ENCODE measurements around the gene FBLN5. TPM values are rescaled to one million over a fixed set of nuclear protein-coding genes. Genes with fewer than 3 reads are reported as not detected.

FBLN5 gene
- total and polyA plus RNA-seq, 4 donors = 3.9 to 21.8 (median 14.8) TPM

DNA sequence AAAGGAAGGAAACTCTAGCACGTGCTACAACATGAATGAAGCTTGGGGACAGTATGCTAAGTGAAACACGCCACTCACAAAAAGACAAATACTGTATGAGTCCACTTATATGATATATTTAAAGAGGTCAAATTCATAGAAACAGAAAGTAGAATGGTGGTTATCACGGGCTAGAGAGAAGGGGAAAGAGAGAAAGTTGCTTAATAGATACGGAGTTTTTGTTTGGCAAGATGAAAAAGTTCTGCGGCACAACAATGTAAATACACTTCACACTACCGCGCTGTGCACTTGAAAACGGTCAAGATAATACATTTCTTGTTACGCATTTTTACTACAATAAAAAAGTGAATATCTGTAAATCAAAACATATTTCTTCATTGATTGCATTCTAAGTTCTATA lies 37.3 kb downstream of the FBLN5 start:
- no peaks in the 10 kb centered on the region for H3K36me3 ChIP-seq (ENCODE audit: control insufficient read depth in 4 of 4, insufficient read depth in 3 of 4, low read depth in 1 of 4, low read length in 3 of 4)
- H3K4me3 ChIP-seq (ENCODE audit: low read depth in 1 of 3, low read length in 3 of 3) = no peak overlapping the region
- peaks cover 0 to 19% (median 17%) of the 10 kb centered on the region in 4 donors for H3K4me1 ChIP-seq (ENCODE audit: control insufficient read depth in 4 of 4, insufficient read depth in 4 of 4, low read length in 3 of 4)
- no peak for TF ChIP-seq HNF4A (conservative IDR thresholded peaks at IDR 0.05)
- no peak for TF ChIP-seq RXRA (IDR thresholded peaks at IDR 0.05)
- TF ChIP-seq, protein P1, sequence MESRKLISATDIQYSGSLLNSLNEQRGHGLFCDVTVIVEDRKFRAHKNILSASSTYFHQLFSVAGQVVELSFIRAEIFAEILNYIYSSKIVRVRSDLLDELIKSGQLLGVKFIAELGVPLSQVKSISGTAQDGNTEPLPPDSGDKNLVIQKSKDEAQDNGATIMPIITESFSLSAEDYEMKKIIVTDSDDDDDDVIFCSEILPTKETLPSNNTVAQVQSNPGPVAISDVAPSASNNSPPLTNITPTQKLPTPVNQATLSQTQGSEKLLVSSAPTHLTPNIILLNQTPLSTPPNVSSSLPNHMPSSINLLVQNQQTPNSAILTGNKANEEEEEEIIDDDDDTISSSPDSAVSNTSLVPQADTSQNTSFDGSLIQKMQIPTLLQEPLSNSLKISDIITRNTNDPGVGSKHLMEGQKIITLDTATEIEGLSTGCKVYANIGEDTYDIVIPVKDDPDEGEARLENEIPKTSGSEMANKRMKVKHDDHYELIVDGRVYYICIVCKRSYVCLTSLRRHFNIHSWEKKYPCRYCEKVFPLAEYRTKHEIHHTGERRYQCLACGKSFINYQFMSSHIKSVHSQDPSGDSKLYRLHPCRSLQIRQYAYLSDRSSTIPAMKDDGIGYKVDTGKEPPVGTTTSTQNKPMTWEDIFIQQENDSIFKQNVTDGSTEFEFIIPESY (IDR thresholded peaks at IDR 0.05) = no peak
- no peak for TF ChIP-seq JUND (IDR thresholded peaks at IDR 0.05)
- TF ChIP-seq, protein P2, sequence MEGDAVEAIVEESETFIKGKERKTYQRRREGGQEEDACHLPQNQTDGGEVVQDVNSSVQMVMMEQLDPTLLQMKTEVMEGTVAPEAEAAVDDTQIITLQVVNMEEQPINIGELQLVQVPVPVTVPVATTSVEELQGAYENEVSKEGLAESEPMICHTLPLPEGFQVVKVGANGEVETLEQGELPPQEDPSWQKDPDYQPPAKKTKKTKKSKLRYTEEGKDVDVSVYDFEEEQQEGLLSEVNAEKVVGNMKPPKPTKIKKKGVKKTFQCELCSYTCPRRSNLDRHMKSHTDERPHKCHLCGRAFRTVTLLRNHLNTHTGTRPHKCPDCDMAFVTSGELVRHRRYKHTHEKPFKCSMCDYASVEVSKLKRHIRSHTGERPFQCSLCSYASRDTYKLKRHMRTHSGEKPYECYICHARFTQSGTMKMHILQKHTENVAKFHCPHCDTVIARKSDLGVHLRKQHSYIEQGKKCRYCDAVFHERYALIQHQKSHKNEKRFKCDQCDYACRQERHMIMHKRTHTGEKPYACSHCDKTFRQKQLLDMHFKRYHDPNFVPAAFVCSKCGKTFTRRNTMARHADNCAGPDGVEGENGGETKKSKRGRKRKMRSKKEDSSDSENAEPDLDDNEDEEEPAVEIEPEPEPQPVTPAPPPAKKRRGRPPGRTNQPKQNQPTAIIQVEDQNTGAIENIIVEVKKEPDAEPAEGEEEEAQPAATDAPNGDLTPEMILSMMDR (IDR thresholded peaks at IDR 0.05; ENCODE audit: low read depth, low read length, missing input control) = no peak
- no peak for TF ChIP-seq FOXA1 (IDR thresholded peaks at IDR 0.05)
- TF ChIP-seq, protein P3, sequence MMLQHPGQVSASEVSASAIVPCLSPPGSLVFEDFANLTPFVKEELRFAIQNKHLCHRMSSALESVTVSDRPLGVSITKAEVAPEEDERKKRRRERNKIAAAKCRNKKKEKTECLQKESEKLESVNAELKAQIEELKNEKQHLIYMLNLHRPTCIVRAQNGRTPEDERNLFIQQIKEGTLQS (IDR thresholded peaks at IDR 0.05) = no peak
- TF ChIP-seq, protein P4, sequence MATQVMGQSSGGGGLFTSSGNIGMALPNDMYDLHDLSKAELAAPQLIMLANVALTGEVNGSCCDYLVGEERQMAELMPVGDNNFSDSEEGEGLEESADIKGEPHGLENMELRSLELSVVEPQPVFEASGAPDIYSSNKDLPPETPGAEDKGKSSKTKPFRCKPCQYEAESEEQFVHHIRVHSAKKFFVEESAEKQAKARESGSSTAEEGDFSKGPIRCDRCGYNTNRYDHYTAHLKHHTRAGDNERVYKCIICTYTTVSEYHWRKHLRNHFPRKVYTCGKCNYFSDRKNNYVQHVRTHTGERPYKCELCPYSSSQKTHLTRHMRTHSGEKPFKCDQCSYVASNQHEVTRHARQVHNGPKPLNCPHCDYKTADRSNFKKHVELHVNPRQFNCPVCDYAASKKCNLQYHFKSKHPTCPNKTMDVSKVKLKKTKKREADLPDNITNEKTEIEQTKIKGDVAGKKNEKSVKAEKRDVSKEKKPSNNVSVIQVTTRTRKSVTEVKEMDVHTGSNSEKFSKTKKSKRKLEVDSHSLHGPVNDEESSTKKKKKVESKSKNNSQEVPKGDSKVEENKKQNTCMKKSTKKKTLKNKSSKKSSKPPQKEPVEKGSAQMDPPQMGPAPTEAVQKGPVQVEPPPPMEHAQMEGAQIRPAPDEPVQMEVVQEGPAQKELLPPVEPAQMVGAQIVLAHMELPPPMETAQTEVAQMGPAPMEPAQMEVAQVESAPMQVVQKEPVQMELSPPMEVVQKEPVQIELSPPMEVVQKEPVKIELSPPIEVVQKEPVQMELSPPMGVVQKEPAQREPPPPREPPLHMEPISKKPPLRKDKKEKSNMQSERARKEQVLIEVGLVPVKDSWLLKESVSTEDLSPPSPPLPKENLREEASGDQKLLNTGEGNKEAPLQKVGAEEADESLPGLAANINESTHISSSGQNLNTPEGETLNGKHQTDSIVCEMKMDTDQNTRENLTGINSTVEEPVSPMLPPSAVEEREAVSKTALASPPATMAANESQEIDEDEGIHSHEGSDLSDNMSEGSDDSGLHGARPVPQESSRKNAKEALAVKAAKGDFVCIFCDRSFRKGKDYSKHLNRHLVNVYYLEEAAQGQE (IDR thresholded peaks at IDR 0.05) = no peak
- TF ChIP-seq SP1 (IDR thresholded peaks at IDR 0.05) = no peak
- TF ChIP-seq FOXA2 (IDR thresholded peaks at IDR 0.05) = no peak
- TF ChIP-seq HNF4G (IDR thresholded peaks at IDR 0.05) = no peak
- TF ChIP-seq EGR1 (IDR thresholded peaks at IDR 0.05; ENCODE audit: low read depth in 2 of 2) = no peak
- TF ChIP-seq, protein P5, sequence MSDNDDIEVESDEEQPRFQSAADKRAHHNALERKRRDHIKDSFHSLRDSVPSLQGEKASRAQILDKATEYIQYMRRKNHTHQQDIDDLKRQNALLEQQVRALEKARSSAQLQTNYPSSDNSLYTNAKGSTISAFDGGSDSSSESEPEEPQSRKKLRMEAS (IDR thresholded peaks at IDR 0.05) = no peak
- no peak for TF ChIP-seq GABPA (IDR thresholded peaks at IDR 0.05 in 1 of 2, conservative IDR thresholded peaks at IDR 0.05 in 1 of 2)
- no peak for TF ChIP-seq RAD21 (IDR thresholded peaks at IDR 0.05)
- TF ChIP-seq TAF1 (conservative IDR thresholded peaks at IDR 0.05) = no peak
- no peak for DNase-seq (ENCODE audit: low spot score)
- H3K9ac ChIP-seq (ENCODE audit: low read depth in 1 of 2, low read length in 2 of 2) = no peak overlapping the region
- WGBS = 88% methylated on average over 9 of the region's 9 CpGs
- H3K27me3 ChIP-seq (ENCODE audit: control insufficient read depth in 4 of 4, insufficient read depth in 4 of 4, low read length in 3 of 4) = no peaks in the 10 kb centered on the region
- H3K9me3 ChIP-seq (ENCODE audit: control insufficient read depth in 4 of 4, low read length in 3 of 4) = no peaks in the 10 kb centered on the region
- no peak overlapping the region for H3K27ac ChIP-seq (ENCODE audit: low read depth in 1 of 2, low read length in 2 of 2)

DNA sequence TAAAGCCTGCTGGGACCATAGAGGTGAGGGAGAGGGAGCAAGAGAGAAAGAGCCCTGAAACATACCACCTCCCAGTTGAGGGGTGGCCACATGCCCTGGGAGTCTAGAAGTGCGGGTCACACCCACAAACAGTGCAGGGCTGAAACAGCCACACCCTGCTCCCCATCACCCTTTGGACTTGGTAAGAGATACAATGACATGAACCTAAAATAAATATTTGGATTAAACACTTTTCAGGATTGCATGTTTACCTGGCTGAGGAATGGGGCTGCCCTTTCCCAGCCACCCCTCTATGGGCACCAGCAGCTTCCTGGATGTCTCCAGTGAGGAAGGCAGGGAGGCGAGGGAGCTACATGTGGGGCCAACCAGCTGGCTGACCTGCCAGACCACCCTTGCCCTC lies 41.1 kb downstream of the FBLN5 start:
- H3K27ac ChIP-seq (ENCODE audit: low read depth in 1 of 2, low read length in 2 of 2) = peak overlapping the region; percentile 31 to 94
- H3K36me3 ChIP-seq (ENCODE audit: control insufficient read depth in 4 of 4, insufficient read depth in 3 of 4, low read depth in 1 of 4, low read length in 3 of 4) = no peaks in the 10 kb centered on the region
- no peak overlapping the region for H3K4me3 ChIP-seq (ENCODE audit: low read depth in 1 of 3, low read length in 3 of 3)
- no peaks in the 10 kb centered on the region for H3K27me3 ChIP-seq (ENCODE audit: control insufficient read depth in 4 of 4, insufficient read depth in 4 of 4, low read length in 3 of 4)
- no peak overlapping the region for H3K9ac ChIP-seq (ENCODE audit: low read depth in 1 of 2, low read length in 2 of 2)
- H3K9me3 ChIP-seq (ENCODE audit: control insufficient read depth in 4 of 4, low read length in 3 of 4) = no peaks in the 10 kb centered on the region
- peaks cover 0 to 30% (median 25%) of the 10 kb centered on the region in 4 donors for H3K4me1 ChIP-seq (ENCODE audit: control insufficient read depth in 4 of 4, insufficient read depth in 4 of 4, low read length in 3 of 4)
- TF ChIP-seq GABPA (IDR thresholded peaks at IDR 0.05 in 1 of 2, conservative IDR thresholded peaks at IDR 0.05 in 1 of 2) (no peak), RXRA (IDR thresholded peaks at IDR 0.05) (peak; percentile 16 to 68), HNF4A (conservative IDR thresholded peaks at IDR 0.05) (peak; percentile 70 to 73), FOXA2 (IDR thresholded peaks at IDR 0.05) (peak; percentile 65), EGR1 (IDR thresholded peaks at IDR 0.05; ENCODE audit: low read depth in 2 of 2) (no peak), TAF1 (conservative IDR thresholded peaks at IDR 0.05) (no peak), FOXA1 (IDR thresholded peaks at IDR 0.05) (no peak), NR2F2 (IDR thresholded peaks at IDR 0.05) (no peak), JUND (IDR thresholded peaks at IDR 0.05) (no peak), HNF4G (IDR thresholded peaks at IDR 0.05) (peak; percentile 8), SP1 (IDR thresholded peaks at IDR 0.05) (peak; percentile 28)
- TF ChIP-seq, protein P5 (IDR thresholded peaks at IDR 0.05) = no peak
- TF ChIP-seq, protein P1 (IDR thresholded peaks at IDR 0.05) = no peak
- no peak for DNase-seq (ENCODE audit: low spot score)
- WGBS = 55% methylated on average over 2 of the region's 2 CpGs

Measured in liver (tissue), 9 donors.